A549 (cell line): ENCODE measurements around the gene AMOT. TPM values are rescaled to one million over a fixed set of nuclear protein-coding genes. Genes with fewer than 3 reads are reported as not detected.

Source experiments
- ATAC-seq, 2 experiments: fragments of 200-7000 bp in 1 of 2; fragments of >200 bp in 1 of 2; cut with Nextera tagmentation in 1 of 2; cut with Tn5 transposase in 1 of 2; 3 replicates each; pipeline versions ENCODE4 v1.8.0 to v1.9.1; 2018 to 2020; ENCODE audit warnings: mild to moderate bottlenecking in 1 of 2, moderate library complexity in 1 of 2
- CTCF ChIA-PET: fragments of 300-600 bp; sonication (Branson Sonifier 250); formaldehyde crosslinking; extraction: SDS; loops from one replicate; lab custom pipeline; 2021; ENCODE audit warnings: antibody characterized with exemption, inconsistent platforms; lab: Yijun Ruan, JAX
- POLR2A ChIA-PET: fragments of 350-600 bp; formaldehyde crosslinking; extraction: SDS; loops from one replicate; lab custom pipeline; 2021; ENCODE audit warnings: antibody characterized with exemption, inconsistent platforms; lab: Yijun Ruan, JAX
- DNase-seq, 2 experiments: peaks; one replicate each; pipeline versions ENCODE4 v3.0.0 to v3.0.0-alpha.2; 2011 to 2016; ENCODE audit warnings: low read depth in 1 of 2, low spot score in 1 of 2
- FAIRE-seq: peaks from 2 replicates; lab custom pipeline; 2011; peaks lifted over from hg19 to GRCh38; lab: Jason Lieb, UNC
- H3K27ac ChIP-seq, 2 experiments: fragments of >200 bp; sonication (Bioruptor Twin); formaldehyde crosslinking; 3 replicates each; pipeline ENCODE4 v1.5.1; 2016 to 2017
- H3K4me1 ChIP-seq: fragments of >200 bp; sonication (Bioruptor Twin); formaldehyde crosslinking; 3 replicates; pipeline ENCODE4 v1.6.1; 2016
- H3K4me2 ChIP-seq: fragments of >200 bp; sonication (Bioruptor Twin); formaldehyde crosslinking; 3 replicates; pipeline ENCODE4 v1.6.1; 2016
- H3K4me3 ChIP-seq: fragments of >200 bp; sonication (Bioruptor Twin); formaldehyde crosslinking; 3 replicates; pipeline ENCODE4 v1.5.1; 2016
- H3K9me3 ChIP-seq: fragments of >200 bp; sonication (Bioruptor Twin); formaldehyde crosslinking; 3 replicates; pipeline ENCODE4 v1.6.1; 2016
- BCL3 ChIP-seq: fragments of >200 bp; sonication (Bioruptor Twin); formaldehyde crosslinking; IDR thresholded peaks from 3 replicates; pipeline ENCODE4 v1.6.1; 2016
- BHLHE40 ChIP-seq: IDR thresholded peaks from 2 replicates; pipeline ENCODE4 v1.6.1; 2012; ENCODE audit warnings: low read depth, low read length, inconsistent platforms
- CEBPB ChIP-seq, 2 experiments: fragments of >200 bp in 1 of 2; sonication (Bioruptor Twin) in 1 of 2; formaldehyde crosslinking in 1 of 2; IDR thresholded peaks; 2 replicates each; pipeline ENCODE4 v1.6.1; 2012 to 2016
- E2F6 ChIP-seq: IDR thresholded peaks from 2 replicates; pipeline ENCODE4 v1.6.1; 2012; ENCODE audit warnings: low read depth, borderline replicate concordance
- EHF ChIP-seq: fragments of 250-450 bp; sonication (Bioruptor Pico); IDR thresholded peaks from 2 replicates; pipeline ENCODE4 v1.5.0; 2020; ENCODE audit warnings: mild to moderate bottlenecking
- EP300 ChIP-seq, 2 experiments: fragments of >200 bp; sonication (Bioruptor Twin); formaldehyde crosslinking; IDR thresholded peaks; 2 replicates in 1 of 2; 3 replicates in 1 of 2; pipeline ENCODE4 v1.6.1; 2016 to 2017
- FOSL2 ChIP-seq, 2 experiments: fragments of 450-650 bp in 1 of 2; fragments of >200 bp in 1 of 2; sonication (Bioruptor Twin) in 1 of 2; formaldehyde crosslinking; IDR thresholded peaks; 2 replicates each; pipeline versions ENCODE4 v1.5.0 to v1.6.1; 2016 to 2020; ENCODE audit warnings: mild to moderate bottlenecking in 1 of 2, moderate library complexity in 1 of 2
- GATA3 ChIP-seq: IDR thresholded peaks from 2 replicates; pipeline ENCODE4 v1.6.1; 2012; ENCODE audit warnings: borderline replicate concordance
- HMGXB4 ChIP-seq: fragments of 250-450 bp; sonication (Bioruptor Pico); IDR thresholded peaks from 2 replicates; pipeline ENCODE4 v1.5.0; 2021; ENCODE audit warnings: mild to moderate bottlenecking, moderate library complexity, borderline replicate concordance
- HOXB13 ChIP-seq: fragments of 250-450 bp; sonication (Bioruptor Pico); IDR thresholded peaks from 2 replicates; pipeline ENCODE4 v1.5.0; 2020; ENCODE audit warnings: low read depth, mild to moderate bottlenecking, moderate library complexity
- JUNB ChIP-seq: fragments of >200 bp; sonication (Bioruptor Twin); formaldehyde crosslinking; IDR thresholded peaks from 2 replicates; pipeline ENCODE4 v1.6.1; 2016
- KDM1A ChIP-seq: fragments of 200-600 bp; sonication (generic); IDR thresholded peaks from 2 replicates; pipeline ENCODE4 v1.6.1; 2016; ENCODE audit warnings: low read depth, mild to moderate bottlenecking
- MAX ChIP-seq: IDR thresholded peaks from 2 replicates; pipeline ENCODE4 v1.6.1; 2012
- NFE2L2 ChIP-seq: fragments of 150-350 bp; conservative IDR thresholded peaks from 2 replicates; pipeline ENCODE4 v1.6.1; 2014; ENCODE audit warnings: low read length
- POLR2AphosphoS2 ChIP-seq: conservative IDR thresholded peaks from 2 replicates; pipeline ENCODE4 v1.6.1; 2012; ENCODE audit warnings: low read length, improper control_type of control experiment, inconsistent platforms
- REST ChIP-seq: fragments of 200-600 bp; sonication (generic); IDR thresholded peaks from 2 replicates; pipeline ENCODE4 v1.6.1; 2016; ENCODE audit warnings: antibody characterized with exemption, mild to moderate bottlenecking, moderate library complexity
- RNF2 ChIP-seq: fragments of 200-600 bp; sonication (generic); IDR thresholded peaks from 2 replicates; pipeline ENCODE4 v1.6.1; 2016; ENCODE audit warnings: low read depth, mild to moderate bottlenecking, antibody characterized with exemption, moderate library complexity, borderline replicate concordance
- SMC3 ChIP-seq: fragments of >200 bp; sonication (Bioruptor Twin); formaldehyde crosslinking; IDR thresholded peaks from 3 replicates; pipeline ENCODE4 v1.6.1; 2018; ENCODE audit warnings: inconsistent platforms
- SREBF2 ChIP-seq: fragments of 450-650 bp; IDR thresholded peaks from 2 replicates; pipeline ENCODE4 v1.6.1; 2014; ENCODE audit warnings: mild to moderate bottlenecking, moderate library complexity
- TFCP2L1 ChIP-seq: fragments of 250-450 bp; sonication (Bioruptor Pico); IDR thresholded peaks from 2 replicates; pipeline ENCODE4 v1.5.0; 2021; ENCODE audit warnings: mild to moderate bottlenecking
- ZFP36 ChIP-seq: fragments of 450-650 bp; IDR thresholded peaks from 2 replicates; pipeline ENCODE4 v1.6.1; 2014; ENCODE audit warnings: borderline replicate concordance; ENCODE audit not compliant: partially characterized antibody
- WGBS: methylation state at CpG from one replicate; pipeline ENCODE4 v1.1.6; 2017; ENCODE audit errors: missing lambda C conversion rate; 5-methylcytosine and 5-hydroxymethylcytosine counted together
- polyA plus RNA-seq, 4 experiments: library from polyadenylated mRNA; depleted of rRNA in 3 of 4; stranded (reverse); fragments of >200 nt; fragmentation: RNase III in 1 of 4; extraction: RNeasy Plus Mini Kit Qiagen cat#74134 plus additional on column Dnase treatment in 1 of 4; gene quantifications; 2 replicates in 3 of 4; 3 replicates in 1 of 4; pipeline ENCODE4 v1.2.3, GENCODE V29; 2011 to 2017

Gene AMOT
- polyA plus RNA-seq, 2 of the 4 experiments (the other 2 are of a cell fraction), result 0.03 to 0.05 TPM

GRCh38 chrX:112814496-112814895 lies 26.1 kb downstream of the AMOT start:
- DNase-seq (no peak), ATAC-seq (no peak), FAIRE-seq (no peak)
- TF ChIP-seq MAX (no peak), SMC3 (no peak), EP300 (IDR thresholded peaks at IDR 0.05) (no peak), ZFP36 (no peak), GATA3 (no peak)
- Histone ChIP-seq H3K4me2 (no peak overlapping the region), H3K27ac (no peak overlapping the region), H3K4me1 (no peaks in the 10 kb centered on the region), H3K9me3 (no peaks in the 10 kb centered on the region), H3K4me3 (no peak overlapping the region)
- POLR2A ChIA-PET, result no interaction called here
- 20% methylated on average over 2 of the region's 2 CpGs for WGBS
- CTCF ChIA-PET, result interaction anchor here (0.8 kb wide), 1 partner anchor 85 kb away, joined by 3 read pairs; no protein-coding TSS in a partner anchor

- Histone ChIP-seq H3K4me2 (no peak overlapping the region), H3K4me3 (no peak overlapping the region)
- 40% methylated on average over 4 of the region's 4 CpGs for whole genome bisulfite sequencing
- DNase-seq (no peak), ATAC-seq (no peak)
- TF ChIP-seq JUNB, result no peak
- no peak for TF ChIP-seq KDM1A
- no peak for TF ChIP-seq SREBF2
- TF ChIP-seq NFE2L2, result no peak
- no peak for TF ChIP-seq E2F6
- no peak for TF ChIP-seq EHF (CRISPR knock-in tag)
- TF ChIP-seq FOSL2 (IDR thresholded peaks at IDR 0.05), result no peak
- no peak for TF ChIP-seq FOSL2 (CRISPR knock-in tag; IDR thresholded peaks at IDR 0.05)
- TF ChIP-seq POLR2AphosphoS2, result no peak
- no peak for TF ChIP-seq TFCP2L1
- no peak for TF ChIP-seq CEBPB (IDR thresholded peaks at IDR 0.05)
- TF ChIP-seq BCL3, result no peak
- TF ChIP-seq BHLHE40, result no peak
- no peak for TF ChIP-seq RNF2
- TF ChIP-seq, all 56 proteins: peak for 0
- H3K9me3 ChIP-seq, result no peaks in the 10 kb centered on the region
- no peak overlapping the region for H3K27ac ChIP-seq
- FAIRE-seq, result no peak
- H3K4me1 ChIP-seq, result no peaks in the 10 kb centered on the region
- ChIA-PET POLR2A (no interaction called here), CTCF (no interaction called here)
These were observed 27.9 kb downstream of the AMOT start for GRCh38 chrX:112812741-112813140.

- no peak for TF ChIP-seq HOXB13 (CRISPR knock-in tag)
- no peak for TF ChIP-seq GATA3
- no peak for TF ChIP-seq REST
- no peak for TF ChIP-seq E2F6
- TF ChIP-seq CEBPB (IDR thresholded peaks at IDR 0.05), result no peak
- TF ChIP-seq HMGXB4 (CRISPR knock-in tag), result no peak
- no peak for TF ChIP-seq SREBF2
- DNase-seq, result no peak
- Histone ChIP-seq H3K4me1 (no peaks in the 10 kb centered on the region), H3K9me3 (no peaks in the 10 kb centered on the region), H3K4me3 (no peak overlapping the region), H3K27ac (no peak overlapping the region), H3K4me2 (no peak overlapping the region)
- WGBS, result 38% methylated on average over 3 of the region's 3 CpGs
- no peak for FAIRE-seq
- ChIA-PET POLR2A (no interaction called here), CTCF (no interaction called here)
- ATAC-seq, result no peak
These were observed 31.9 kb downstream of the AMOT start for GRCh38 chrX:112808651-112809195.
